ENCODE data around the gene TNFRSF1B.

DNA sequence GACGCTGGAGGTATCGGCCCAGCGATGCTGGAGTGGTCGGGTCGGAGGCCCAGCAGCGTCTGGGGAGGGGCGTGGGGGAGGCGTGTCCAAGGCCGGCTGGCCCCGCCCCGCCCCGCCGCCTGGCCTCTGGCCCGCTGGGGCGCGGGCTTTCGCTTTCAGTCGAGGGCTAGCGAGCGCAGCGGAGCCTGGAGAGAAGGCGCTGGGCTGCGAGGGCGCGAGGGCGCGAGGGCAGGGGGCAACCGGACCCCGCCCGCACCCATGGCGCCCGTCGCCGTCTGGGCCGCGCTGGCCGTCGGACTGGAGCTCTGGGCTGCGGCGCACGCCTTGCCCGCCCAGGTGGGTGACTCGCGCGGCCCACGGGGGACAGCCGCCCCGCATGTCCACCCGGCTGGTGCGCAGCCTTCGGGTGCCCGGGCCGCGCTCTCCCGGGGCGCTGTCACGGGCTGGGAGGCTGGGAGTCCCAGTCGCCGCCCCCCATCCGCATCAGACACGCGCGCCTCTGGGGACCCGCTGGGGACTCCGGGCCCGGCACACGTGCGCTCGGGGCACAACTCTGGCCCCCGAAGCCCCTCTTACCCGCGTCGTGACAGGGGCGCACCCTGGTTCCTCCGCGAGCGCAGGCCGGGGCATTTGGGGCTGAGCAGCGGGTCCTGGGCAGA, at the start of gene TNFRSF1B:
- TF ChIP-seq, protein P1, sequence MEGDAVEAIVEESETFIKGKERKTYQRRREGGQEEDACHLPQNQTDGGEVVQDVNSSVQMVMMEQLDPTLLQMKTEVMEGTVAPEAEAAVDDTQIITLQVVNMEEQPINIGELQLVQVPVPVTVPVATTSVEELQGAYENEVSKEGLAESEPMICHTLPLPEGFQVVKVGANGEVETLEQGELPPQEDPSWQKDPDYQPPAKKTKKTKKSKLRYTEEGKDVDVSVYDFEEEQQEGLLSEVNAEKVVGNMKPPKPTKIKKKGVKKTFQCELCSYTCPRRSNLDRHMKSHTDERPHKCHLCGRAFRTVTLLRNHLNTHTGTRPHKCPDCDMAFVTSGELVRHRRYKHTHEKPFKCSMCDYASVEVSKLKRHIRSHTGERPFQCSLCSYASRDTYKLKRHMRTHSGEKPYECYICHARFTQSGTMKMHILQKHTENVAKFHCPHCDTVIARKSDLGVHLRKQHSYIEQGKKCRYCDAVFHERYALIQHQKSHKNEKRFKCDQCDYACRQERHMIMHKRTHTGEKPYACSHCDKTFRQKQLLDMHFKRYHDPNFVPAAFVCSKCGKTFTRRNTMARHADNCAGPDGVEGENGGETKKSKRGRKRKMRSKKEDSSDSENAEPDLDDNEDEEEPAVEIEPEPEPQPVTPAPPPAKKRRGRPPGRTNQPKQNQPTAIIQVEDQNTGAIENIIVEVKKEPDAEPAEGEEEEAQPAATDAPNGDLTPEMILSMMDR (IDR thresholded peaks at IDR 0.05), result no peak
- TF ChIP-seq POLR2A (IDR thresholded peaks at IDR 0.05), result peak; percentile 92 to 96
